ENCODE data around the gene TMEM150B. TPM values are rescaled to one million over a fixed set of nuclear protein-coding genes. Genes with fewer than 3 reads are reported as not detected.

TMEM150B gene
- polyA plus RNA-seq, 1 of the 3 experiments (the other 2 are of a cell fraction) = not detected

- H3K9me3 ChIP-seq = no peaks in the 10 kb centered on the region
- no peaks in the 10 kb centered on the region for H4K20me1 ChIP-seq (ENCODE audit: insufficient read depth)
- WGBS (ENCODE audit: low lambda C conversion rate) = 67% methylated on average over 6 of the region's 9 CpGs
- no peak overlapping the region for H2AFZ ChIP-seq (ENCODE audit: low read depth)
- H3F3A ChIP-seq (replicated peaks; ENCODE audit: insufficient read depth) = peaks cover 6% of the 10 kb centered on the region
- no peaks in the 10 kb centered on the region for H3K9me2 ChIP-seq
- H3K4me3 ChIP-seq (ENCODE audit: low read depth in 2 of 2, low read length in 1 of 2) = no peak overlapping the region
- H3K4me2 ChIP-seq = 0 out of 2 replicates have a peak overlapping the region, but pooled peaks have one; percentile 2
- peaks cover 9% of the 10 kb centered on the region; the same call in 1 of the 2 replicates for H3K79me2 ChIP-seq (ENCODE audit: insufficient read depth)
- ChIA-PET CTCF (interaction anchor here (0.6 to 1.0 kb wide), 6 partner anchors 9 to 288 kb away, joined by 3 read pairs; no protein-coding TSS in a partner anchor), POLR2A (interaction anchor here (1.1 kb wide), 1 partner anchor 63 kb away, joined by 5 read pairs; the partner anchor contains the start of gene UBE2S)
- TF ChIP-seq IRF3 (IDR thresholded peaks at IDR 0.05; ENCODE audit: low read depth, low read length) = no peak
- TF ChIP-seq SIN3A (IDR thresholded peaks at IDR 0.05; ENCODE audit: borderline replicate concordance, low read depth, low read length) = no peak
- peak; percentile 30 for TF ChIP-seq CHD2 (IDR thresholded peaks at IDR 0.05; ENCODE audit: low read length, partially characterized antibody)
- peak in 1 of 2 experiments; percentile 59; a peak in 1 of 4 replicates for TF ChIP-seq EP300 (IDR thresholded peaks at IDR 0.05; ENCODE audit: borderline replicate concordance in 1 of 2, low read depth in 1 of 2, low read length in 1 of 2)
- no peak for TF ChIP-seq POLR2AphosphoS5 (IDR thresholded peaks at IDR 0.05; ENCODE audit: low read depth, low read length)
- TF ChIP-seq RFX5 (IDR thresholded peaks at IDR 0.05; ENCODE audit: low read length) = no peak
- peak; percentile 50 for TF ChIP-seq RAD21 (IDR thresholded peaks at IDR 0.05; ENCODE audit: low read length)
- no peak for TF ChIP-seq NFIC (IDR thresholded peaks at IDR 0.05; ENCODE audit: borderline replicate concordance)
- no peak for TF ChIP-seq YY1 (IDR thresholded peaks at IDR 0.05; ENCODE audit: low read depth)
- TF ChIP-seq CTCF (IDR thresholded peaks at IDR 0.05) = 0 out of 2 replicates have a peak, but pooled peaks have one; percentile 10
- peak; percentile 20; the same call in 1 of the 2 replicates for TF ChIP-seq SMC3 (IDR thresholded peaks at IDR 0.05; ENCODE audit: low read depth, low read length)
- H3K27me3 ChIP-seq (ENCODE audit: insufficient read depth) = no peaks in the 10 kb centered on the region
- H3K9ac ChIP-seq = no peak overlapping the region
- peak overlapping the region in 1 of 2 experiments; percentile 85; a peak in 2 of 4 replicates for H3K27ac ChIP-seq (ENCODE audit: low read depth in 2 of 2, low read length in 1 of 2)
- H3K36me3 ChIP-seq (replicated peaks in 1 of 2; ENCODE audit: control insufficient read depth in 1 of 2, insufficient read depth in 2 of 2, low read length in 1 of 2) = peaks cover 0 to 4% of the 10 kb centered on the region in 2 experiments
- H3K4me1 ChIP-seq (ENCODE audit: control insufficient read depth in 1 of 2, insufficient read depth in 2 of 2, low read depth in 1 of 2, low read length in 1 of 2) = peaks cover 0 to 38% of the 10 kb centered on the region in 2 experiments; a peak in 1 of 4 replicates
- peak; percentile 91 for DNase-seq
Measured at GRCh38 chr19:55344444-55344843, 19.3 kb upstream of the TMEM150B start.

- no peak for TF ChIP-seq EZH2phosphoT487 (IDR thresholded peaks at IDR 0.05; ENCODE audit: borderline replicate concordance, low read depth)
- no peak for TF ChIP-seq NFIC (IDR thresholded peaks at IDR 0.05; ENCODE audit: borderline replicate concordance)
- no peak for TF ChIP-seq EP300 (IDR thresholded peaks at IDR 0.05; ENCODE audit: borderline replicate concordance in 1 of 2, low read depth in 1 of 2, low read length in 1 of 2)
- no peak for TF ChIP-seq TAF1 (IDR thresholded peaks at IDR 0.05; ENCODE audit: borderline replicate concordance, low read depth, low read length)
- H3K36me3 ChIP-seq (replicated peaks in 1 of 2; ENCODE audit: control insufficient read depth in 1 of 2, insufficient read depth in 2 of 2, low read length in 1 of 2) = peaks cover 0 to 4% of the 10 kb centered on the region in 2 experiments
- ChIA-PET CTCF (no interaction called here), POLR2A (no interaction called here)
- 87% methylated on average over 31 of the region's 50 CpGs for WGBS (ENCODE audit: low lambda C conversion rate)
- peaks cover 9% of the 10 kb centered on the region; the same call in 1 of the 2 replicates for H3K79me2 ChIP-seq (ENCODE audit: insufficient read depth)
- no peaks in the 10 kb centered on the region for H4K20me1 ChIP-seq (ENCODE audit: insufficient read depth)
- DNase-seq = no peak
- H3K4me3 ChIP-seq (ENCODE audit: low read depth in 2 of 2, low read length in 1 of 2) = peak overlapping the region in 1 of 2 experiments; percentile 29; a peak in 2 of 4 replicates
- no peaks in the 10 kb centered on the region for H3F3A ChIP-seq (replicated peaks; ENCODE audit: insufficient read depth)
- no peaks in the 10 kb centered on the region for H3K9me3 ChIP-seq
- no peak overlapping the region for H3K27ac ChIP-seq (ENCODE audit: low read depth in 2 of 2, low read length in 1 of 2)
- H3K9me2 ChIP-seq = no peaks in the 10 kb centered on the region
- no peak overlapping the region for H2AFZ ChIP-seq (ENCODE audit: low read depth)
- H3K4me2 ChIP-seq = peak overlapping the region; percentile 100; the same call in 1 of the 2 replicates
- no peaks in the 10 kb centered on the region for H3K27me3 ChIP-seq (ENCODE audit: insufficient read depth)
- H3K9ac ChIP-seq = no peak overlapping the region
- H3K4me1 ChIP-seq (ENCODE audit: control insufficient read depth in 1 of 2, insufficient read depth in 2 of 2, low read depth in 1 of 2, low read length in 1 of 2) = peaks cover 0 to 44% of the 10 kb centered on the region in 2 experiments; a peak in 2 of 4 replicates
Measured at GRCh38 chr19:55341595-55342531, 16.7 kb upstream of the TMEM150B start.
